Fibroblast of upper back skin (primary cell): ENCODE data around the gene CLCA1.

Source experiments
- DNase-seq: peaks from one replicate; pipeline ENCODE4 v3.0.0-alpha.2; 2013

The CLCA1 gene

DNA sequence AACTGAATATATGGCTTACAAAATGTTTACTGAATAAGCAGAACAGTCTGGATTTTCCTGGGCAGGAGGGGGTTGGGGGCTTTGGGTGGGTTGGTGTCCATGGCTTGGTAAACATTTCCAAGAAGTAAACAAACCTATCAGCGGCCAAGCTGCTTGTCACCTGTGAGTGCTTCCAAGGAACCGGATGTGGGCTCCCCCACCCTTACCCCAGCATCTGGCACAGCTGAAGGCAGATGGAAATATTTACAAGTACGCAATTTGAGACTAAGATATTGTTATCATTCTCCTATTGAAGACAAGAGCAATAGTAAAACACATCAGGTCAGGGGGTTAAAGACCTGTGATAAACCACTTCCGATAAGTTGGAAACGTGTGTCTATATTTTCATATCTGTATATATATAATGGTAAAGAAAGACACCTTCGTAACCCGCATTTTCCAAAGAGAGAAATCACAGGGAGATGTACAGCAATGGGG lies at the start of gene CLCA1:
CLCA1 (plus strand) TSS at position 427 of the 477 bp plus-strand sequence; CDS start at position 472, 45 bp downstream.
- no peak for DNase-seq

- peak; percentile 43 for DNase-seq
These were observed 49.3 kb upstream of the CLCA1 start for GRCh38 chr1:86419277-86419903.

- no peak for DNase-seq
These were observed 47.0 kb upstream of the CLCA1 start for GRCh38 chr1:86421601-86422280.

DNA sequence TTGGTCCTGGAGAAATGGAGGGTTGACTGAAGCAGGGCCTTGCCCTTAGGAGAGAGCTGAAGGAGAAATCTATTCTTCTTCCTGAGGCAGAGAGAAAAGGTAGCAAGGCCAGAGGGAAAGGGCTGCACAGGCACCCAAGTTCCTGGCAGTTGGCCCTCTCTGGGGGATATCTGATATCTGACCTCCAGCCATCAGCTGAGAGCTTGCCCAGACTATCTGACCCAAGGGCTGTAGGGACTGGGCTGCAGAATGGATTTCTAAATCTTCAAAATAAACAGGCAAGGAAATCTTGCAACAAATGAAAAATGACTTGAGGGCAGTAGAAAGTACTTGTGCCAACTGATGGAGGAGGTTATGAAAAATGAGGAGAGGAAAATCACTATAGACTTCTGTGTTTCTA lies 45.3 kb upstream of the CLCA1 start:
- no peak for DNase-seq

DNA sequence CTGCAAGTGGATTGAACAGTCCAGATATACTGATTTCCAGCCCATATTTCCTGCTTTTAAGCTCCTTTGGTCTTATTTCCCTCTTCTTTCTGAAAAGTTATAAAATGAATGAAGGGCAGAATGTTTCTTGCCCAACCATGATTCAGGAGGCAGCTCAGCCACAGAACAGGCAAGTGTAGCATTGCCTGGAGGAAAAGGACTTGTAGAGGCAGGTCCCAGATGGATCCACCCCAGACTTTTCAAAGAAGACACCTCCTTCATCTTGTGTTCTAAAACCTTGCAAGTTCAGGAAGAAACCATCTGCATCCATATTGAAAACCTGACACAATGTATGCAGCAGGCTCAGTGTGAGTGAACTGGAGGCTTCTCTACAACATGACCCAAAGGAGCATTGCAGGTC lies 44.9 kb upstream of the CLCA1 start, which contains the start of gene CLCA2:
CLCA2 (plus strand) TSS at position 299 of the 400 bp plus-strand sequence; CDS start at position 376, 77 bp downstream.
- DNase-seq, result no peak

DNA sequence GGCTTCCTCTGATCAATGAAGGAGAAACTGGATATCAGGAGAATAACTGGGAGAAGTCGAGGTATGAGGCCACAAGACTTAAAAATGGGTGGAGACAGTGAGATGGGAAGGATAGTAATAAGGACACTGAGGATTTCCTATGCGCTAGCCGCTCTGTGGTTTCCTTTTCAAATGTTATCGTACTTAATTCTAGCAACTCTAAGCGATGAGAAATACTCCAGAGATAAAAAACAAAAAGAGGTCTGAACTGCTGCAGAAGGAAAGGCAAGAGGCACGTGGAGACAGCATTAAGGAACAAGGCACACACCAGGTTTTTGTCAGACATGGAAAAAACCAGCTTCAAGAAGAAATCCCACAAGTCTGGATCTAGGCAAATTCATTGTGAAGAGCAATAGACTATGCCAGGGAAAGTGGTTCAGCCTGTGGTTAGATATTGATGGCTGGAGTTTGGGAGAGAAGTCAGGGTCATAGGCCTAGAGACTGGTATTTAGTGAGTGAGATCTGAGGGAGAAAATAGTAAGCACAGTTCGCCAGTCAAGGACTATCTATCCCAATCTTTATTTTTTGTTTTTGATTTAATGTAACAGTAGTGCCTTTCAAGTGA lies 39.5 kb upstream of the CLCA1 start:
- peak; percentile 25 for DNase-seq

DNA sequence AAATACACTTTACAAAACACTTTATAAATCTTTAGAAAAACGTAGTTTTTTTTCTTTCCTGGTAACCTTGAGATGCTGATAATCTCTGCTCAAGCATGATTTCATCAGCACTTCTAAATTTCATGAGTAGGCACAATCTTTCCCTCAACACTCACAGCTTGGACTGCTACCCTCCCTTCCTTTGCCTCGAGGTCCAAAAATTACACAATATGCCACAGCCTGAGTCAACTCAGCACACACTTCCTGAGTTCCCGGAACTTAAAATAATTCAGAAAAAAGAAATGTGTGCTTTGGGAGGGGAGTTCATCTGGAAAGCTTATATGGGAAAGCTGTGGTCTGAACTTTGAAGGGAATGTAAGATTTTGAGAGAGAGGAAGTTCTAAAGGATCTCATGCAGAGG lies 38.9 kb upstream of the CLCA1 start:
- DNase-seq, result peak; percentile 96

DNA sequence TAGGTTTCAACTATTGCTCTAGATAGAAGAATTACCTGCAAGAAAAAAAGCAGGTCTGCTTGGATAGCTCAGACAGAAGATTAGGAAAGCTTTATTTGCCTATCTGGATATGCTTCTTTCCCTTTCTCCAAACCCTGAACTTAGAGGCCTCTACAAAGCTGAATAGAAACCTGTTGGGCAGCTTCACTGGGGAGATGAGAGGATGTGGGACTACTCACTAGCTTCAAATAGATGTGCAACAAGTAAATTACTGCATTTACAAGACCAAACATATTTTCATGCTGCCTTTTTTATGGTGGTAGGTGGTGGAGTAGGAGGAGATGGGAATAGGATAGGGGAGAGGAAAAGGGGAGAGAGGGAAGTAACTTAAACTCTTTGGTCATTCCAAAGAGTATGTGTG lies 38.4 kb upstream of the CLCA1 start:
- no peak for DNase-seq

- no peak for DNase-seq
These were observed 34.7 kb upstream of the CLCA1 start for GRCh38 chr1:86434059-86434458.

DNA sequence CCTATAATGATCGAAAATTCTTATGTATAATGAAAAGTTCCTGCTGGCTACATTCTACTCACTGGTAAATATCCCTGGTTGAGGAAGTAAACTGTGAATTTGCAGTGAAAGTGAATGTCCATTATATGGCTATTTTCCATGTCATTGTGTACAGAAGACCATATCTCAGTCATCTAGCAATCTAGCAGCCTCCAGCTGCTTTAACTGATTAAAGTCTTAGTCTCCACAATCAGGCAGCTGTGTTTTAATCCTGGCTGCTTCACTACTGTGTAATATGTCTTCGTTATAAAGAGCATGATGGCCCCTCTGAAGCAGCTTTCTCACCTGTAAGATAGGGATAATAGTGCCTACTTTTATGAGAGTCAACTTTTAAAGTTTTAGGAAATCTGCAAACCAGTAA lies 33.4 kb upstream of the CLCA1 start:
- no peak for DNase-seq

DNA sequence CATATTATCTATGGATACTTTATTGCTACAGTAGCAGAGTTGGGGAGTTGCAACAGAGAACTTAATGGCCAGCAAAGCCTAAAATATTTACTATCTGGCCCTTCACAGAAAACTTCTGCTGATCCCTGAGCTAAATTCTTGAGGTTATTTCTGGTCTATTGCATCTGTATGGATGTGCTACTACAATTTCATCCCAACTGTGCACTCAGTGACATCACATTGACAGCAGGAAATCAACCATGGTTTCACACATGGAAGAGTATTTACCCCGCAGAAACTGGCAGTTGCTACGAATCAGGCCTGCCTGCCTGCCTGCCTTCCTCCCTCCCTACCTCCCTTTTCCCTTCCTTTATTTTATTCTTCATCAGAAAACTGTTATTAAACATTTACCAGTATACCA lies 32.7 kb upstream of the CLCA1 start:
- DNase-seq, result peak; percentile 45

DNA sequence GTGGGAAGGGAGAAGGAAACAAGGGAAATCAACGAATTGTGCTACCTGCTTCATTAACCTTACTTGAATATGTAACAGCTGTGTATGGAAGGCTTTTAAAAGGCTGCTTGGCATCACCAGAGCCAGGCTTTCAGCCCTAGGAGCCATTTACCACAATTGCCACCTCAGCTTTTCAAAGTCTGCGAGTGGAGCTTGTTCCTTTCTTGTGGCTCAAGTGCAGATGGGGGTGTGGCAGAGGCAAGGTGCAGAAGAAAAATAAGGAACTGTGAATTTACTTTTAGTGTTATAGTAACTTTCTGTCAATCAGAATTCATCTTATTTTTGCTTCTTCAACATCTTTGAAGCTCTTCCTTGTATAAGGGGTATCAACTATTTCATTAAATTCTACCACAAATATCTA lies 27.1 kb upstream of the CLCA1 start:
- no peak for DNase-seq

GRCh38 chr1:86441997-86442396 lies 26.7 kb upstream of the CLCA1 start:
- DNase-seq, result no peak

GRCh38 chr1:86445919-86446318 lies 22.8 kb upstream of the CLCA1 start:
- DNase-seq, result peak; percentile 28

DNA sequence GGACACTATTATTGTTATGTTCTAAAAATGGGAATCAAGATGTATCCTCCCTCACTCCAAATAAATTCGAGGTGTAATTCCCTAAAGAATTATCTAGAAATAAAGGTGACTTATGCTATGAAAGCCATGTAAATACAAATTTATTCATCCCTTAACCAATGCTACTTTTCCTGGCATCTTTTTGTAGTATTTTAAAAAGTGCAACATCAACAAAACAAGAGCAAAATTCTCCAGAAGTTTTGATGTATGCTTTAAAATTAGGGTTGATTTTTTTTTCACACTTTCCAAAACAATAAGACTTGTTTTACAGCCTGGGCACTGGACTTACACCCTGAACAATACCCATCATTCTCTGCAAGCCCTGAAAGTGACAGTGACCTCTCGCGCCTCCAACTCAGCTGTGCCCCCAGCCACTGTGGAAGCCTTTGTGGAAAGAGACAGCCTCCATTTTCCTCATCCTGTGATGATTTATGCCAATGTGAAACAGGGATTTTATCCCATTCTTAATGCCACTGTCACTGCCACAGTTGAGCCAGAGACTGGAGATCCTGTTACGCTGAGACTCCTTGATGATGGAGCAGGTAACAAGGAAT lies 21.4 kb upstream of the CLCA1 start:
- no peak for DNase-seq

- no peak for DNase-seq
These were observed 20.1 kb upstream of the CLCA1 start for GRCh38 chr1:86448670-86449069.

DNA sequence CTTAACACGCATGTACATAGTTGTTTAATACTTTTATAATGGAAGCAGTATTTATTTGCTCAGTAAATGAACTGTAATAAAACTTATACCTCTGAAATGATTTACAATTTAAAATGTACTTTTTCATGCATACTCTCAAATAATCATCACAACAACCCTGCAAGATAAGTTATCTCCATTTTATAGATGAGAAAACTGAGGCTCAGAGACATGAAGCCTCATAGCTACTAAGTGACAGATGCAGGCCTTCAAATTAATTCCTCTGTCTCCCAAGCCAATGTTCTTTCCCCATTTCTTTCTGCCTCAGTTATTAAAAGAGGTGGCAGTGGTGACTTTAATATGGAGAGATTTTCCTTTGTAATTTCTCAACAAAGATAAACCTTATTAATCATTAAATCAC lies 19.6 kb upstream of the CLCA1 start:
- no peak for DNase-seq

DNA sequence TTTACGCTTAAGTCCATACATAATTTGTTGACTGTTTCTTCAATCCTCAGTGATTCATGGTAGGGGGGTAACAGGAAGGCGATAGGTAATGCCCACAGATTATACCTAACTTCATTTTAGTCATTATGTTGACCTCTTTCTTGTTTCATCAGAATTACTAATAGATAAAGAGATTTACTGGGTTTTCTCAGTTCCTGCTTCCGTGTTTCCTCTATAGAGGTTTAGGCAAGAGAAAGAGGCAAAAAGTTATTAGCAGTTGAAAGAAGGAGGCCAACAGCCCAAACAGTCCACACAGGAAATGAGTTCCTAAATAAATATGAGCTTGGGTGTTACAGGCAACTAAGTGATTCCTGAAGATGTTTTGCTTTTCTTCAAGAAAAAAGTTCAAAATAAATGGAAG lies 17.9 kb upstream of the CLCA1 start:
- no peak for DNase-seq

- DNase-seq, result no peak
These were observed 15.1 kb upstream of the CLCA1 start for GRCh38 chr1:86453664-86454063.

GRCh38 chr1:86455073-86455472 lies 13.7 kb upstream of the CLCA1 start:
- no peak for DNase-seq

- DNase-seq, result no peak
These were observed 7.7 kb upstream of the CLCA1 start for GRCh38 chr1:86460998-86461397.

GRCh38 chr1:86461482-86461881 lies 7.2 kb upstream of the CLCA1 start:
- DNase-seq, result no peak

GRCh38 chr1:86464819-86465218 lies 3.9 kb upstream of the CLCA1 start:
- no peak for DNase-seq
